ENCODE results near the gene ACTN1. TPM values are rescaled to one million over a fixed set of nuclear protein-coding genes. Genes with fewer than 3 reads are reported as not detected.

Gene ACTN1
- polyA plus RNA-seq, 1 of the 3 experiments (the other 2 are of a cell fraction): 319 TPM

- H3K27me3 ChIP-seq (ENCODE audit: insufficient read depth): no peaks in the 10 kb centered on the region
- peaks cover 24% of the 10 kb centered on the region for H3F3A ChIP-seq (replicated peaks; ENCODE audit: insufficient read depth)
- no peaks in the 10 kb centered on the region for H3K9me3 ChIP-seq
- no peak overlapping the region for H3K9ac ChIP-seq
- DNase-seq: no peak
- ChIA-PET CTCF (interaction anchor here (0.7 to 3.8 kb wide), 9 partner anchors 9 to 182 kb away, joined by 3 to 21 read pairs (median 4); no protein-coding TSS in a partner anchor), POLR2A (interaction anchor here (0.7 kb wide), 1 partner anchor 10 kb away, joined by 4 read pairs; no protein-coding TSS in a partner anchor)
- no peak overlapping the region for H2AFZ ChIP-seq (ENCODE audit: low read depth)
- peaks cover 100% of the 10 kb centered on the region for H3K79me2 ChIP-seq (ENCODE audit: insufficient read depth)
- H3K4me3 ChIP-seq (ENCODE audit: low read depth in 2 of 2, low read length in 1 of 2): no peak overlapping the region
- H3K4me1 ChIP-seq (ENCODE audit: control insufficient read depth in 1 of 2, insufficient read depth in 2 of 2, low read depth in 1 of 2, low read length in 1 of 2): peaks cover 0 to 28% of the 10 kb centered on the region in 2 experiments; a peak in 2 of 4 replicates
- H3K36me3 ChIP-seq (replicated peaks in 1 of 2; ENCODE audit: control insufficient read depth in 1 of 2, insufficient read depth in 2 of 2, low read length in 1 of 2): peaks cover 42 to 53% of the 10 kb centered on the region in 2 experiments
- H3K9me2 ChIP-seq: no peaks in the 10 kb centered on the region
- TF ChIP-seq GABPA (IDR thresholded peaks at IDR 0.05; ENCODE audit: low read depth) (no peak), EP300 (IDR thresholded peaks at IDR 0.05; ENCODE audit: borderline replicate concordance in 1 of 2, low read depth in 1 of 2, low read length in 1 of 2) (no peak), USF2 (IDR thresholded peaks at IDR 0.05; ENCODE audit: borderline replicate concordance, low read depth, low read length) (no peak), TCF12 (IDR thresholded peaks at IDR 0.05) (no peak), FOXJ3 (CRISPR knock-in tag; IDR thresholded peaks at IDR 0.05) (no peak), TAF1 (IDR thresholded peaks at IDR 0.05; ENCODE audit: borderline replicate concordance, low read depth, low read length) (no peak), FOSL2 (IDR thresholded peaks at IDR 0.05; ENCODE audit: borderline replicate concordance, low read depth) (no peak), MXI1 (IDR thresholded peaks at IDR 0.05; ENCODE audit: low read depth, low read length) (no peak), JUND (IDR thresholded peaks at IDR 0.05) (no peak), NFIC (IDR thresholded peaks at IDR 0.05; ENCODE audit: borderline replicate concordance) (no peak), RXRA (IDR thresholded peaks at IDR 0.05; ENCODE audit: borderline replicate concordance, low read depth) (no peak), SMC3 (IDR thresholded peaks at IDR 0.05; ENCODE audit: low read depth, low read length) (no peak), PBX3 (IDR thresholded peaks at IDR 0.05) (no peak), IRF3 (IDR thresholded peaks at IDR 0.05; ENCODE audit: low read depth, low read length) (no peak), MAX (IDR thresholded peaks at IDR 0.05; ENCODE audit: low read depth) (no peak), FOXM1 (IDR thresholded peaks at IDR 0.05; ENCODE audit: low read depth) (no peak), CHD2 (IDR thresholded peaks at IDR 0.05; ENCODE audit: low read length, partially characterized antibody) (no peak)
- no peak overlapping the region for H3K4me2 ChIP-seq
- 100% methylated on average over 7 of the region's 10 CpGs for WGBS (ENCODE audit: low lambda C conversion rate)
- no peak overlapping the region for H3K27ac ChIP-seq (ENCODE audit: low read depth in 2 of 2, low read length in 1 of 2)
- H4K20me1 ChIP-seq (ENCODE audit: insufficient read depth): peaks cover 100% of the 10 kb centered on the region
These were observed 53.7 kb downstream of the ACTN1 start for GRCh38 chr14:68925373-68925772.
